HepG2 (cell line): Measurements from ENCODE around the gene SPATA7. TPM values are rescaled to one million over a fixed set of nuclear protein-coding genes. Genes with fewer than 3 reads are reported as not detected.

Experiments
- ATAC-seq: fragments of 200-7000 bp; cut with Tn5 transposase; 3 replicates; pipeline ENCODE4 v1.9.1; 2020; ENCODE audit warnings: mild to moderate bottlenecking, moderate library complexity
- BruUV-seq: library from RNA; stranded (reverse); fragments of 400-500 nt; replicated peaks from 2 replicates; lab custom pipeline; 2021; lab: Mats Ljungman, UMichigan
- CTCF ChIA-PET: fragments of 300-600 bp; formaldehyde crosslinking; extraction: SDS; loops from one replicate; lab custom pipeline; 2021; ENCODE audit warnings: low total read pairs, inconsistent platforms, low intra/inter-chr PET ratio; lab: Yijun Ruan, JAX
- POLR2A ChIA-PET: fragments of 350-600 bp; sonication (Branson Sonifier 250); formaldehyde crosslinking; loops from one replicate; lab custom pipeline; 2020; ENCODE audit warnings: antibody characterized with exemption, inconsistent platforms; lab: Yijun Ruan, JAX
- DNase-seq: peaks from one replicate; pipeline ENCODE4 v3.0.0-alpha.2; 2015; ENCODE audit warnings: low spot score
- FAIRE-seq: peaks from 3 replicates; lab custom pipeline; 2011; peaks lifted over from hg19 to GRCh38; lab: Jason Lieb, UNC
- H2AFZ ChIP-seq: one replicate; pipeline ENCODE4 v1.6.1; 2011; ENCODE audit warnings: low read length, inconsistent platforms
- H3K27ac ChIP-seq: fragments of 300-600 bp; 3 replicates; pipeline ENCODE4 v1.8.0; 2011; ENCODE audit warnings: mixed run types, mild to moderate bottlenecking, mixed read lengths, low read length, inconsistent platforms; ENCODE audit not compliant: insufficient read depth; ENCODE audit errors: extremely low read length
- H3K27me3 ChIP-seq, 2 experiments: fragments of 200-600 bp in 1 of 2; 2 replicates in 1 of 2; 3 replicates in 1 of 2; pipeline versions ENCODE4 v1.6.0 to v1.8.0; 2011; ENCODE audit warnings: low read length in 2 of 2, mild to moderate bottlenecking in 2 of 2, moderate library complexity in 2 of 2, inconsistent platforms in 1 of 2; ENCODE audit not compliant: insufficient read depth in 2 of 2, control insufficient read depth in 1 of 2
- H3K36me3 ChIP-seq, 2 experiments: fragments of 200-600 bp in 1 of 2; replicated peaks in 1 of 2; 2 replicates in 1 of 2; 3 replicates in 1 of 2; pipeline versions ENCODE4 v1.5.1 to v1.8.0; 2011; ENCODE audit warnings: low read length in 2 of 2, inconsistent platforms in 1 of 2; ENCODE audit not compliant: insufficient read depth in 2 of 2, control insufficient read depth in 1 of 2
- H3K4me1 ChIP-seq: 2 replicates; pipeline ENCODE4 v1.5.1; 2012; ENCODE audit warnings: low read length, inconsistent platforms; ENCODE audit not compliant: insufficient read depth
- H3K4me2 ChIP-seq: 2 replicates; pipeline ENCODE4 v1.6.0; 2011; ENCODE audit warnings: low read depth, low read length, inconsistent platforms
- H3K4me3 ChIP-seq, 3 experiments: fragments of 200-600 bp in 1 of 3; sonication (generic), shearing (Covaris generic) in 1 of 3; replicated peaks in 1 of 3; 2 replicates each; pipeline ENCODE4 v1.5.1; 2011 to 2016; ENCODE audit warnings: low read length in 3 of 3, inconsistent platforms in 2 of 3, low read depth in 2 of 3, mild to moderate bottlenecking in 2 of 3, control low read depth in 1 of 3, mixed read lengths in 1 of 3; ENCODE audit not compliant: insufficient read depth in 1 of 3
- H3K79me2 ChIP-seq: one replicate; pipeline ENCODE4 v1.6.1; 2011; ENCODE audit warnings: low read length, inconsistent platforms; ENCODE audit not compliant: insufficient read depth
- H3K9ac ChIP-seq: 2 replicates; pipeline ENCODE4 v1.6.0; 2011; ENCODE audit warnings: mild to moderate bottlenecking, low read depth, low read length, inconsistent platforms; ENCODE audit not compliant: insufficient read depth
- H3K9me3 ChIP-seq: 2 replicates; pipeline ENCODE4 v1.5.1; 2012; ENCODE audit warnings: mild to moderate bottlenecking, low read length
- H4K20me1 ChIP-seq: 2 replicates; pipeline ENCODE4 v1.6.0; 2011; ENCODE audit warnings: inconsistent platforms, mild to moderate bottlenecking, low read length, moderate library complexity; ENCODE audit not compliant: insufficient read depth
- AHR ChIP-seq: IDR thresholded peaks from 2 replicates; pipeline ENCODE4 v1.6.1; 2018; ENCODE audit warnings: missing genetic modification reagents, missing compliant biosample characterization
- ASH2L ChIP-seq: fragments of 300-600, 200-600 bp; sonication (generic); IDR thresholded peaks from 2 replicates; pipeline ENCODE4 v1.7.0; 2017; ENCODE audit warnings: low read depth, mild to moderate bottlenecking, moderate library complexity, mixed read lengths, low read length; ENCODE audit not compliant: insufficient read length
- E2F5 ChIP-seq: sonication (generic); formaldehyde crosslinking; conservative IDR thresholded peaks from 2 replicates; pipeline ENCODE4 v1.4.0; 2020; ENCODE audit warnings: missing genetic modification reagents
- FOSL1 ChIP-seq: sonication (generic); formaldehyde crosslinking; IDR thresholded peaks from 2 replicates; pipeline ENCODE4 v1.9.0; 2021; ENCODE audit warnings: missing genetic modification reagents, borderline replicate concordance
- HNRNPH1 ChIP-seq: fragments of 200-400 bp; formaldehyde crosslinking; optimal IDR thresholded peaks from 2 replicates; pipeline ENCODE3; 2017; ENCODE audit warnings: mild to moderate bottlenecking, low read depth, low read length
- HOXD1 ChIP-seq: sonication (generic); formaldehyde crosslinking; IDR thresholded peaks from 2 replicates; pipeline ENCODE4 v1.5.0; 2020; ENCODE audit warnings: missing genetic modification reagents
- NFATC3 ChIP-seq: sonication (generic); formaldehyde crosslinking; IDR thresholded peaks from 2 replicates; pipeline ENCODE4 v1.5.1; 2020; ENCODE audit warnings: mild to moderate bottlenecking, missing genetic modification reagents
- NFIC ChIP-seq: IDR thresholded peaks from 2 replicates; pipeline ENCODE4 v1.6.1; 2012; ENCODE audit warnings: mild to moderate bottlenecking, low read length, inconsistent platforms
- NKX3-1 ChIP-seq: sonication (generic); formaldehyde crosslinking; IDR thresholded peaks from 2 replicates; pipeline ENCODE4 v1.5.0; 2020; ENCODE audit warnings: missing genetic modification reagents
- SYNCRIP ChIP-seq: fragments of 200-400 bp; formaldehyde crosslinking; IDR thresholded peaks from 2 replicates; pipeline ENCODE4 v1.6.1; 2018; ENCODE audit warnings: mild to moderate bottlenecking, low read depth, low read length; ENCODE audit not compliant: insufficient read depth
- ZFAT ChIP-seq: sonication (generic); formaldehyde crosslinking; conservative IDR thresholded peaks from 2 replicates; pipeline ENCODE4 v1.8.1; 2023; ENCODE audit warnings: missing genetic modification reagents, inconsistent platforms
- ZNF142 ChIP-seq: sonication (generic); formaldehyde crosslinking; IDR thresholded peaks from 2 replicates; pipeline ENCODE4 v1.4.0; 2020; ENCODE audit warnings: missing genetic modification reagents
- ZNF18 ChIP-seq: sonication (generic); formaldehyde crosslinking; IDR thresholded peaks from 2 replicates; pipeline ENCODE4 v1.8.0; 2022; ENCODE audit warnings: mild to moderate bottlenecking, missing genetic modification reagents; ENCODE audit not compliant: insufficient replicate concordance
- ZNF562 ChIP-seq: sonication (generic); formaldehyde crosslinking; IDR thresholded peaks from 2 replicates; pipeline ENCODE4 v1.8.0; 2022; ENCODE audit warnings: missing genetic modification reagents, borderline replicate concordance
- ZNF589 ChIP-seq: sonication (generic); formaldehyde crosslinking; conservative IDR thresholded peaks from 2 replicates; pipeline ENCODE4 v1.8.0; 2022; ENCODE audit warnings: mild to moderate bottlenecking, moderate library complexity, missing genetic modification reagents
- WGBS: methylation state at CpG from one replicate; pipeline ENCODE4 v1.1.6; 2017; ENCODE audit warnings: low lambda C conversion rate; 5-methylcytosine and 5-hydroxymethylcytosine counted together
- in situ Hi-C: cut with HindIII; loops from 2 replicates; pipeline ENCODE4 v1.10.0; 2017; ENCODE audit warnings: low pct_unique_long_range_greater_than_20kb; ENCODE audit not compliant: extremely low pct_ligation_motif_present
- intact Hi-C: fragments of 100-400 bp; cut with micrococcal nuclease; formaldehyde crosslinking; loops from one replicate; pipeline ENCODE4 v1.10.0; 2022; ENCODE audit not compliant: unreplicated experiment
- polyA plus RNA-seq, 8 experiments: library from polyadenylated mRNA; depleted of rRNA in 3 of 8; stranded (reverse) in 7 of 8; unstranded in 1 of 8; fragments of >200 nt; fragmentation: Illumina TruSeq in 4 of 8; extraction: Trizol in 4 of 8; gene quantifications; 2 replicates each; pipeline versions ENCODE4 v1.2.1 to v1.2.3, GENCODE V29; 2011 to 2016; ENCODE audit warnings: low read depth in 4 of 8, missing spikeins in 1 of 8, mixed read lengths in 1 of 8; ENCODE audit not compliant: insufficient read depth in 1 of 8
- total RNA-seq, 5 experiments: library from RNA; depleted of rRNA; stranded (reverse); fragments of >200 nt; fragmentation: Illumina TruSeq; extraction: Trizol; gene quantifications; 2 replicates each; pipeline ENCODE4 v1.2.3, GENCODE V29; 2016; ENCODE audit warnings: low read depth in 1 of 5

SPATA7 gene
- total and polyA plus RNA-seq, 2 of the 13 experiments (the other 11 are each of a cell fraction or from before 2014, with no cell fraction given) = 3.6 to 5.5 TPM

GRCh38 chr14:88369496-88369895, 16.0 kb upstream of the SPATA7 start (continued):
- TF ChIP-seq ZNF562 (CRISPR knock-in tag) (no peak), NFATC3 (CRISPR knock-in tag) (no peak), NFIC (no peak), NKX3-1 (CRISPR knock-in tag) (no peak), HNRNPH1 (no peak)

- Histone ChIP-seq H4K20me1 (no peaks in the 10 kb centered on the region), H3K4me3 (no peak overlapping the region), H3K79me2 (no peaks in the 10 kb centered on the region), H3K9me3 (no peaks in the 10 kb centered on the region), H3K4me2 (no peak overlapping the region), H3K36me3 (no peaks in the 10 kb centered on the region), H3K9ac (no peak overlapping the region), H2AFZ (no peak overlapping the region), H3K27me3 (no peaks in the 10 kb centered on the region), H3K4me1 (peaks cover 7% of the 10 kb centered on the region), H3K27ac (no peak overlapping the region)
- DNase-seq (no peak), FAIRE-seq (no peak), ATAC-seq (no peak)
- POLR2A ChIA-PET = no interaction called here
- intact Hi-C loops = loop anchor here (1.0 to 10.0 kb wide), 3 partner anchors 175 to 433 kb away; partner anchors contain the start of gene PTPN21
- WGBS = 7% methylated on average over 4 of the region's 5 CpGs
- BruUV-seq = no TSS peak
- CTCF ChIA-PET = no interaction called here
- in situ Hi-C loops = loop anchor here (25.0 kb wide), 1 partner anchor 368 kb away; the partner anchor contains the start of gene GPR65
- no peak for TF ChIP-seq ASH2L
- TF ChIP-seq HOXD1 (CRISPR knock-in tag) = no peak
- no peak for TF ChIP-seq ZFAT (CRISPR knock-in tag)
- no peak for TF ChIP-seq ZNF589
- no peak for TF ChIP-seq AHR (CRISPR knock-in tag)
- no peak for TF ChIP-seq E2F5 (CRISPR knock-in tag)
- TF ChIP-seq ZNF142 (CRISPR knock-in tag) = no peak
- no peak for TF ChIP-seq SYNCRIP
- no peak for TF ChIP-seq ZNF18
- TF ChIP-seq FOSL1 (CRISPR knock-in tag) = no peak
These were observed 5.6 kb upstream of the SPATA7 start for GRCh38 chr14:88379706-88380343.
